ENCODE results near the gene SMAD7.

GRCh38 chr18:48994044-48994651 is 43.4 kb upstream of the SMAD7 start:
- TF ChIP-seq CTCF (IDR thresholded peaks at IDR 0.05): no peak
- no peak for TF ChIP-seq ZFX (IDR thresholded peaks at IDR 0.05; ENCODE audit: borderline replicate concordance)
